HG03571 (cell line): ENCODE data around the gene VWF.

Experiments used
- ATAC-seq: cut with Tn5 transposase; IDR thresholded peaks from one replicate; pipeline ENCODE4 v1.9.1; 2021; ENCODE audit not compliant: unreplicated experiment

The VWF gene

GRCh38 chr12:6061660-6062059, 62.8 kb downstream of the VWF start:
- ATAC-seq = no peak

- no peak for ATAC-seq
Measured at GRCh38 chr12:6059860-6060565, 64.5 kb downstream of the VWF start.

GRCh38 chr12:6059221-6059620, 65.2 kb downstream of the VWF start:
- ATAC-seq = no peak

GRCh38 chr12:6058481-6059161, 65.8 kb downstream of the VWF start:
- no peak for ATAC-seq

- ATAC-seq = no peak
Measured at GRCh38 chr12:6057700-6058099, 66.8 kb downstream of the VWF start.

- no peak for ATAC-seq
Measured at GRCh38 chr12:6056406-6057240, 67.8 kb downstream of the VWF start.

- no peak for ATAC-seq
Measured at GRCh38 chr12:6053541-6053940, 70.9 kb downstream of the VWF start.

- ATAC-seq = no peak
Measured at GRCh38 chr12:6052940-6053329, 71.5 kb downstream of the VWF start.

GRCh38 chr12:6052206-6052939, 72.1 kb downstream of the VWF start:
- ATAC-seq = no peak

GRCh38 chr12:6049992-6050391, 74.5 kb downstream of the VWF start:
- no peak for ATAC-seq

GRCh38 chr12:6049587-6049986, 74.9 kb downstream of the VWF start:
- ATAC-seq = no peak

GRCh38 chr12:6047249-6048237, 76.9 kb downstream of the VWF start:
- ATAC-seq = no peak

GRCh38 chr12:6046511-6047180, 77.8 kb downstream of the VWF start:
- ATAC-seq = no peak

GRCh38 chr12:6045438-6045837, 79.0 kb downstream of the VWF start:
- no peak for ATAC-seq

- no peak for ATAC-seq
Measured at GRCh38 chr12:6044082-6044481, 80.4 kb downstream of the VWF start.

- ATAC-seq = no peak
Measured at GRCh38 chr12:6042446-6042845, 82.0 kb downstream of the VWF start.

- no peak for ATAC-seq
Measured at GRCh38 chr12:6041891-6042290, 82.6 kb downstream of the VWF start.

GRCh38 chr12:6040815-6041214, 83.7 kb downstream of the VWF start:
- ATAC-seq = no peak

- peak; percentile 77 for ATAC-seq
Measured at GRCh38 chr12:6039894-6040601, 84.4 kb downstream of the VWF start.
